GM15510 (cell line): ENCODE results near the gene CLHC1.

Experiments
- POLR2A ChIP-seq: IDR thresholded peaks from 3 replicates; pipeline ENCODE4 v1.6.1; 2011; ENCODE audit warnings: borderline replicate concordance; ENCODE audit not compliant: insufficient read length; ENCODE audit errors: extremely low read depth

Gene CLHC1

GRCh38 chr2:55155764-55156281, 76.3 kb downstream of the CLHC1 start:
- no peak for TF ChIP-seq POLR2A

DNA sequence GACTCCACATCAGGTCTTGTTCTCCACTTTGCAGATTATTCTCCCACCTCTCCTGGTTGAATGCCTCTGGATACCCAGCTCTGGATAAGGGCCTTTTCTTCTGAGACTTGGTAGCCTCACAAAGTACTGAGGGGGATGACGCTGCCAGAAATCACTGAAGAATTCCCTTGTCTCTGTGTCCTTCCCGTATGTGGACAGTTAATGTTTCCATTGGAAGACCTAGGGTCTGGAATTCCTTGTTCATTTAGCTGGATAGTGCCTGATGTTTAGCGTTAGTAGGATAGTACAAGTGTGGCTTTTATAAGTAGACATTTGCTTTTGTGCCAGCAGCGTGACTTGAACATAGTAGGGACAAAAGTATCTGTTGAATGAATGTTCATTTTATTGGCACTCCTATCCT, 76.9 kb downstream of the CLHC1 start:
- TF ChIP-seq POLR2A: no peak

GRCh38 chr2:55154525-55155030, 77.5 kb downstream of the CLHC1 start:
- TF ChIP-seq POLR2A: no peak

GRCh38 chr2:55153584-55154299, 78.4 kb downstream of the CLHC1 start:
- TF ChIP-seq POLR2A: no peak

- no peak for TF ChIP-seq POLR2A
Measured at GRCh38 chr2:55152475-55153412, 79.3 kb downstream of the CLHC1 start.

DNA sequence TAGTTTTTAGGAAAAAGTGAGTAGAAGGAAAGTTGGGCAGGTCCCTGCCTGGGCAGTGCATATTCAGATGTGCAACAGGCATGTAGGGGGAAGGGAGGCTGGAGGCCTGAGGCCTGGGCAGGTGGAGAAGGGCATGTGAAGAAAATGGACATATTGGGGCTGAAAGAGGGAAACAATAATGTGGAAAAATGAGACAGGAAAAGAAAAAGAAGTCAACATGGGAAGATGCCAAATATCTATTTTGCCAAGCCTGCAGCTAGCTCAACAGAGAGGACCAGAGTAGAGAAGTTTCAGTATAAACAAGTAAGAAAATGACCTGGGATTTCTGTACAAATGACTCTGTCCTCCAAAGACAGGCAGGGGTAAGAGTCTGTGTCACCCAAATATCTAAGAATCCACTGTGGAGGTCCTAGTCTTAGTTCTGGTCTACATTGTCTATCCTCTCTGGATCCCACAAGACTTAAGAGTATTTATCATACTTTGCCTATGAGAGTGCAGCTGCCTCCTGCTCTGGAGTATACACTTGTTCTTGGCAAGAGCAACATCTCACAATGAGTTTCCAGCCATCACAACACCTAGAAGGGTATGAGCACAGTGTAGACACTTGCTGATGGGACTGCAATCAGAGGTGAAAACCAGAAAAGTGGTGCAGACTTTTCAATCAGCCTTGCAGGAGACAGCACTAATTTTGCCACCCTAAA, 80.2 kb downstream of the CLHC1 start:
- TF ChIP-seq POLR2A: no peak

DNA sequence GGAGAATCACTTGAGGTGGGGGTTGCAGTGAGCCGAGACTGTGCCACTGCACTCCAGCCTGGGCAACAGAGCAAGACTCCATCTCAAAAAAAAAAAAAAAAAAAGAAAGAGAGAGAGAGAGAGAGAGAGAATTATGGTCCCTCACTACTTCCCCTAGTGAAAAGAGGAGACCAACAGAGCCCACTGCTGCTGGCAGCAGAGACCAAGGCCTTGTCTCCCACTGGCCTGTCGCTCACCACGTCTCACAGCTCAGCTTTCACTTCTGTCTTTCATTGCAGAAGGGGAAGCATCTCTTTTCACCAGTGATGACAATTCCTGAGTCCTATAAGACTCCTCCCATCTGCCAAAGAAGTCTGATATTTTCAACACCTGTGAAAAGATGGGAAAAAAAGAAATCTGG, 81.3 kb downstream of the CLHC1 start:
- TF ChIP-seq POLR2A: no peak

DNA sequence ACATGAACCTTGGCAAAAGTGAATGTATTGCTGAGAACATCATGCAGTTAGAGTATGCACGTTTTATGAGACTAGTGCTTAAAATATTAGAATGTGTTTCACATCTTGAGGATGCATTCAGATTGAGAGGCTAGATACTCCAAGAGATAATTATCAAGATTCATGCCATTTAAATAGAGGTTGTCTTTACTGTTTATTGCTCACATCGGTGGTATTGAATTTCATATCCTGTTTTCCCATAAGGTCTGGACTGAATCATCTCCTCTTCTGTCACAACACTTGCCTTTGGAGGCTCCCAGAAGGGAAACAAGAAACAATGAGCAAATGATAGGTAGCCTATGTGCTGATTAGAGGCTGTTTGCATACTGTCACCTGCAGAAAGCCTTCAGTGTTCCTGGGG, 83.8 kb downstream of the CLHC1 start:
- no peak for TF ChIP-seq POLR2A

- no peak for TF ChIP-seq POLR2A
Measured at GRCh38 chr2:55147531-55147930, 84.6 kb downstream of the CLHC1 start.

DNA sequence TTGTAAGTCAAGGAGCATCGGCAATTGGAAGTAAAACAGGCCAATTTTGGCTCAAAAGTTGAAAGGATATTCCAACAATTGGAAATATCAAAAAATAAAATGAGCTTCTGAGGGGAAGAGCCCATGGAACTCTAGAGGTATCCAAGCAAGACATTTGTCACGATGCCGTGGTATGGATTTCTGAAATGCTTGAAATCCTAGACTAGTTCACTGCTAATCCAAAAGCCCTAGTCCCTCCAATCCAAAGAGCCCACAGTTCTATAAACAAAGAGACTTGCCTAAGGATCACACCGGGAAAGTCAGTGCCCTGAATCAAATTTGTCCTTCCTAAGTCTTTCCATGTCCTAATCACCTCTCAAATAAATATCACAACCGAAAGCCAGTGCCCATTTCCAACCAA, 85.1 kb downstream of the CLHC1 start:
- TF ChIP-seq POLR2A: no peak

DNA sequence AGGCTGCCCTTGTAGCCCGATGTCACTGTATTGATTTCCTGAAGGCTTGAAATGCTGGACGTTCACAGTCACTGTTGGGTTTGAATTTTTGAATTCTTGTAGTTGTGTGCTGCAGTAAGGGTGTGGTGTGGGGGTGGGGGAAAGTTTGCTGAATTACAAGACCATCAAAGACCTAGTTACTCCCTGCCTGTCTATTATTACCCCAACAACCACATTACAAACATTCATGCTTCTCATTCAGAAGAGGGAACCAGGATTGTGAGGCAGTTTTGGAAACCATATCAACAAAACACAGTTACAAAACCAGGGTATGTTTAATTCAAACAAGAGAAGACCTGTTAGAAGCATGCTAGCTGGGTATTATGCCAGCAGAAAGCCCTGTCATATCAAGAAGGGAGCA, 85.8 kb downstream of the CLHC1 start:
- no peak for TF ChIP-seq POLR2A

GRCh38 chr2:55144922-55145820, 86.9 kb downstream of the CLHC1 start:
- TF ChIP-seq POLR2A: no peak

- TF ChIP-seq POLR2A: no peak
Measured at GRCh38 chr2:55142518-55142917, 89.6 kb downstream of the CLHC1 start.

DNA sequence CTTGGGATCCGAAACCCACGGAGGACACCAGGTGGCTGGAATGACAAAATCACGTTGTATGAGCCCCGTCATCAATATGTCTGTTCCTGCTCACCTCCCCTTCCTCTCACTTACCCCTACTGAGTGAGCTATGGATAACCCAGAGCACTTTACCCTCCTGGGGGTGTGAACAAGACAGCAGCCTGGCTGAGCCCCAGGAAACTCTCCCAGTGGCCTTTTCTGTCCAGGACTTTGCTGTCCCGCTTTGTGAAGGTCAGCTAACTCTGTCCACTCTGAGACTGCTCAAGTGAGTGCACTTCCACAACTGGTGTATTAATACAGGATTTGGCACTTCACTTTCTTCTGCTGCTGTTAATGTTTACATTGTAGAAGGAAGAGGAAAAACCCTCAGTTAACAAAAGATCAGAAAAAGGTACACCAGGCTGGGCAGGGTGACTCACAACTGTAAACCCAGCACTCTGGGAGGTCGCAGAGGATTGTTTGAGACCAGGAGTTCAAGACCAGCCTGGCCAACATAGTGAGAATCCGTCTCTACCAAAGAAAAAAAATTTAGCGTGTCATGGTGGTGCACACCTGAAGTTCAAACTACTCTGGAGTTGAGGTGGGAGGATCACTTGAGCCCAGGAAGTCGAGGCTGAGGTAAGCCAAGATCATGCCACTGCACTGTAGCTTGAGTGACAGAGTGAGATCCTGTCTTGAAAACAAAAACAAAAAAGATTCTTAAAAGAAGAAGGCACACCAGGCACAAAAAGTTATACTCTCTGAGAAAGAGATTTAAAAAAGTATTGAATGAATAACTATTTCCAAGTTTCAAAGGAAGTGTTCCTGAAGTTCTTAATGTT, 90.3 kb downstream of the CLHC1 start:
- TF ChIP-seq POLR2A: no peak
